Activated naive CD8-positive, alpha-beta T cell treated with anti-CD3 and anti-CD28 coated beads for 36 hours (primary cell): ENCODE data around the gene PPME1. TPM values are rescaled to one million over a fixed set of nuclear protein-coding genes. Genes with fewer than 3 reads are reported as not detected.

Source experiments
- DNase-seq: peaks from one replicate; pipeline ENCODE4 v3.0.0; 2021
- H3K27ac Mint-ChIP-seq: one replicate; pipeline ENCODE4 v1.8.0; 2022; ENCODE audit warnings: mild to moderate bottlenecking, moderate library complexity, mixed read lengths
- H3K27me3 Mint-ChIP-seq: one replicate; pipeline ENCODE4 v1.8.0; 2022; ENCODE audit warnings: mild to moderate bottlenecking, mixed read lengths
- H3K36me3 Mint-ChIP-seq: one replicate; pipeline ENCODE4 v1.8.0; 2021; ENCODE audit warnings: mild to moderate bottlenecking, mixed read lengths
- H3K4me1 Mint-ChIP-seq: one replicate; pipeline ENCODE4 v1.8.0; 2021; ENCODE audit warnings: mixed read lengths
- H3K4me3 Mint-ChIP-seq: one replicate; pipeline ENCODE4 v1.8.0; 2022; ENCODE audit warnings: mild to moderate bottlenecking, moderate library complexity, mixed read lengths
- H3K9me3 Mint-ChIP-seq: one replicate; pipeline ENCODE4 v1.8.0; 2022; ENCODE audit warnings: mixed read lengths
- total RNA-seq, 2 experiments: library from RNA; stranded (reverse); gene quantifications; one replicate each; pipeline ENCODE4 v1.2.3, GENCODE V29; 2021

The PPME1 gene
- total RNA-seq, 2 experiments from 2014 or later = 40.2 to 47.4 TPM

GRCh38 chr11:74142624-74143023 lies 28.5 kb upstream of the PPME1 start:
- Mint-ChIP-seq H3K4me1 (peaks cover 6% of the 10 kb centered on the region), H3K36me3 (peaks cover 19% of the 10 kb centered on the region), H3K4me3 (no peak overlapping the region), H3K27ac (no peak overlapping the region), H3K27me3 (no peaks in the 10 kb centered on the region), H3K9me3 (no peaks in the 10 kb centered on the region)
- no peak for DNase-seq

GRCh38 chr11:74144592-74144991 lies 26.5 kb upstream of the PPME1 start:
- no peak for DNase-seq
- peaks cover 12% of the 10 kb centered on the region for H3K36me3 Mint-ChIP-seq
- H3K4me1 Mint-ChIP-seq = peaks cover 6% of the 10 kb centered on the region
- no peaks in the 10 kb centered on the region for H3K9me3 Mint-ChIP-seq
- H3K4me3 Mint-ChIP-seq = no peak overlapping the region
- H3K27ac Mint-ChIP-seq = no peak overlapping the region
- H3K27me3 Mint-ChIP-seq = no peaks in the 10 kb centered on the region

- no peaks in the 10 kb centered on the region for H3K9me3 Mint-ChIP-seq
- H3K4me3 Mint-ChIP-seq = no peak overlapping the region
- peaks cover 16% of the 10 kb centered on the region for H3K36me3 Mint-ChIP-seq
Measured at GRCh38 chr11:74147199-74147929, 23.7 kb upstream of the PPME1 start.

GRCh38 chr11:74153224-74153623 lies 17.9 kb upstream of the PPME1 start:
- peaks cover 3% of the 10 kb centered on the region for H3K9me3 Mint-ChIP-seq
- no peak for DNase-seq
- H3K27me3 Mint-ChIP-seq = no peaks in the 10 kb centered on the region
- no peak overlapping the region for H3K4me3 Mint-ChIP-seq
- H3K4me1 Mint-ChIP-seq = peaks cover 15% of the 10 kb centered on the region
- H3K27ac Mint-ChIP-seq = no peak overlapping the region
- peaks cover 31% of the 10 kb centered on the region for H3K36me3 Mint-ChIP-seq

More at GRCh38 chr11:74147199-74147929, 23.7 kb upstream of the PPME1 start:
- DNase-seq = no peak
- no peak overlapping the region for H3K27ac Mint-ChIP-seq
- H3K4me1 Mint-ChIP-seq = peaks cover 12% of the 10 kb centered on the region
- H3K27me3 Mint-ChIP-seq = no peaks in the 10 kb centered on the region

- H3K36me3 Mint-ChIP-seq = peaks cover 34% of the 10 kb centered on the region
- H3K9me3 Mint-ChIP-seq = peaks cover 3% of the 10 kb centered on the region
- no peak overlapping the region for H3K4me3 Mint-ChIP-seq
- peaks cover 15% of the 10 kb centered on the region for H3K4me1 Mint-ChIP-seq
- no peak overlapping the region for H3K27ac Mint-ChIP-seq
- H3K27me3 Mint-ChIP-seq = no peaks in the 10 kb centered on the region
- no peak for DNase-seq
Measured at GRCh38 chr11:74154620-74155281, 16.3 kb upstream of the PPME1 start.

GRCh38 chr11:74157169-74157568 lies 13.9 kb upstream of the PPME1 start:
- Mint-ChIP-seq H3K27me3 (no peaks in the 10 kb centered on the region), H3K4me1 (peaks cover 17% of the 10 kb centered on the region), H3K27ac (no peak overlapping the region), H3K9me3 (peaks cover 3% of the 10 kb centered on the region), H3K4me3 (no peak overlapping the region), H3K36me3 (peaks cover 38% of the 10 kb centered on the region)
- no peak for DNase-seq

- Mint-ChIP-seq H3K36me3 (peaks cover 31% of the 10 kb centered on the region), H3K27me3 (no peaks in the 10 kb centered on the region), H3K27ac (no peak overlapping the region), H3K4me3 (no peak overlapping the region), H3K9me3 (no peaks in the 10 kb centered on the region), H3K4me1 (peaks cover 20% of the 10 kb centered on the region)
- no peak for DNase-seq
Measured at GRCh38 chr11:74159642-74160041, 11.4 kb upstream of the PPME1 start.

GRCh38 chr11:74162681-74163467 lies 8.2 kb upstream of the PPME1 start:
- Mint-ChIP-seq H3K36me3 (peaks cover 31% of the 10 kb centered on the region), H3K4me3 (no peak overlapping the region), H3K4me1 (peaks cover 19% of the 10 kb centered on the region), H3K27me3 (no peaks in the 10 kb centered on the region), H3K27ac (no peak overlapping the region), H3K9me3 (no peaks in the 10 kb centered on the region)
- DNase-seq = no peak

- no peaks in the 10 kb centered on the region for H3K27me3 Mint-ChIP-seq
- no peak for DNase-seq
- peak overlapping the region; percentile 11 for H3K4me3 Mint-ChIP-seq
- peaks cover 9% of the 10 kb centered on the region for H3K4me1 Mint-ChIP-seq
- no peaks in the 10 kb centered on the region for H3K9me3 Mint-ChIP-seq
- peaks cover 20% of the 10 kb centered on the region for H3K36me3 Mint-ChIP-seq
- H3K27ac Mint-ChIP-seq = no peak overlapping the region
Measured at GRCh38 chr11:74168838-74169237, 2.3 kb upstream of the PPME1 start.

- Mint-ChIP-seq H3K9me3 (no peaks in the 10 kb centered on the region), H3K36me3 (peaks cover 24% of the 10 kb centered on the region), H3K4me3 (no peak overlapping the region), H3K27me3 (no peaks in the 10 kb centered on the region), H3K27ac (no peak overlapping the region), H3K4me1 (peaks cover 16% of the 10 kb centered on the region)
- DNase-seq = no peak
Measured at GRCh38 chr11:74169738-74170458, 1.2 kb upstream of the PPME1 start.

GRCh38 chr11:74171630-74171968 lies 510 bp downstream of the PPME1 start:
- DNase-seq = no peak
- Mint-ChIP-seq H3K36me3 (peaks cover 20% of the 10 kb centered on the region), H3K4me1 (peaks cover 16% of the 10 kb centered on the region), H3K27ac (no peak overlapping the region), H3K9me3 (no peaks in the 10 kb centered on the region), H3K27me3 (no peaks in the 10 kb centered on the region), H3K4me3 (no peak overlapping the region)

GRCh38 chr11:74171997-74172396 lies 908 bp downstream of the PPME1 start:
- peaks cover 13% of the 10 kb centered on the region for H3K4me1 Mint-ChIP-seq
- H3K27me3 Mint-ChIP-seq = no peaks in the 10 kb centered on the region
- H3K36me3 Mint-ChIP-seq = peaks cover 17% of the 10 kb centered on the region
- H3K9me3 Mint-ChIP-seq = no peaks in the 10 kb centered on the region
- H3K27ac Mint-ChIP-seq = no peak overlapping the region
- H3K4me3 Mint-ChIP-seq = no peak overlapping the region
- DNase-seq = no peak

- Mint-ChIP-seq H3K27ac (no peak overlapping the region), H3K4me3 (no peak overlapping the region), H3K4me1 (peaks cover 17% of the 10 kb centered on the region), H3K27me3 (no peaks in the 10 kb centered on the region), H3K9me3 (no peaks in the 10 kb centered on the region), H3K36me3 (peaks cover 15% of the 10 kb centered on the region)
- DNase-seq = no peak
Measured at GRCh38 chr11:74175920-74176319, 4.8 kb downstream of the PPME1 start.

- no peaks in the 10 kb centered on the region for H3K27me3 Mint-ChIP-seq
- no peak for DNase-seq
- peaks cover 21% of the 10 kb centered on the region for H3K4me1 Mint-ChIP-seq
- no peaks in the 10 kb centered on the region for H3K9me3 Mint-ChIP-seq
- H3K36me3 Mint-ChIP-seq = peaks cover 17% of the 10 kb centered on the region
- no peak overlapping the region for H3K27ac Mint-ChIP-seq
- H3K4me3 Mint-ChIP-seq = no peak overlapping the region
Measured at GRCh38 chr11:74179234-74180052, 8.4 kb downstream of the PPME1 start.
